NB4 (cell line): ENCODE data around the gene TNFAIP8.

Source experiments
- MYC ChIP-seq: IDR thresholded peaks from 2 replicates; pipeline ENCODE4 v1.6.1; 2011; ENCODE audit warnings: low read depth, low read length
- POLR2A ChIP-seq: IDR thresholded peaks from 2 replicates; pipeline ENCODE4 v1.6.1; 2011; ENCODE audit warnings: mild to moderate bottlenecking; ENCODE audit not compliant: insufficient read length; ENCODE audit errors: extremely low read depth
- TF ChIP-seq, protein P1 (sequence below): IDR thresholded peaks from 2 replicates; pipeline ENCODE4 v1.6.1; 2011; ENCODE audit warnings: low read depth, low read length
- TF ChIP-seq, protein P2 (sequence below): IDR thresholded peaks from one replicate; pipeline ENCODE4 v1.5.1; 2012; ENCODE audit warnings: low read depth, low read length

DNA sequence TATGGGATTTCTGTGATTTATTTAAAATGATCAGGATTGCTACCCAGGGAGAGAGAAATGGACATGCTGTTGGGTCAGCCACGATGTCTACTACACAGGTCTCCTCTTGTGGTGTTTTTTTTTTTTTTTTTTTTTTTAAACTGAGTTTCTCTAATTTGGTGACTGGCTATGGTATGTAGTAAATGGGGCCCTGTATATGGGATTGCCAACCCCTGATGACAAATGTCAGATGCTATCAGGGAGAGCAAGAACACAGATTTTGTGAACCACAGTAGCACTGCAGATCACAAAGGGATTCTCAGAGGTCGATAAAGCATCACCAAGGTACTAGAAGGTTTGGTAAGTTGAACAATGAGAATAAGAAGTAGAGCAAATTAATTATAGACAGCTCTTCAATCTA is 16.5 kb upstream of the TNFAIP8 start:
- TF ChIP-seq, protein P1, sequence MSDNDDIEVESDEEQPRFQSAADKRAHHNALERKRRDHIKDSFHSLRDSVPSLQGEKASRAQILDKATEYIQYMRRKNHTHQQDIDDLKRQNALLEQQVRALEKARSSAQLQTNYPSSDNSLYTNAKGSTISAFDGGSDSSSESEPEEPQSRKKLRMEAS: no peak
- TF ChIP-seq POLR2A (no peak), MYC (no peak)
- TF ChIP-seq, protein P2, sequence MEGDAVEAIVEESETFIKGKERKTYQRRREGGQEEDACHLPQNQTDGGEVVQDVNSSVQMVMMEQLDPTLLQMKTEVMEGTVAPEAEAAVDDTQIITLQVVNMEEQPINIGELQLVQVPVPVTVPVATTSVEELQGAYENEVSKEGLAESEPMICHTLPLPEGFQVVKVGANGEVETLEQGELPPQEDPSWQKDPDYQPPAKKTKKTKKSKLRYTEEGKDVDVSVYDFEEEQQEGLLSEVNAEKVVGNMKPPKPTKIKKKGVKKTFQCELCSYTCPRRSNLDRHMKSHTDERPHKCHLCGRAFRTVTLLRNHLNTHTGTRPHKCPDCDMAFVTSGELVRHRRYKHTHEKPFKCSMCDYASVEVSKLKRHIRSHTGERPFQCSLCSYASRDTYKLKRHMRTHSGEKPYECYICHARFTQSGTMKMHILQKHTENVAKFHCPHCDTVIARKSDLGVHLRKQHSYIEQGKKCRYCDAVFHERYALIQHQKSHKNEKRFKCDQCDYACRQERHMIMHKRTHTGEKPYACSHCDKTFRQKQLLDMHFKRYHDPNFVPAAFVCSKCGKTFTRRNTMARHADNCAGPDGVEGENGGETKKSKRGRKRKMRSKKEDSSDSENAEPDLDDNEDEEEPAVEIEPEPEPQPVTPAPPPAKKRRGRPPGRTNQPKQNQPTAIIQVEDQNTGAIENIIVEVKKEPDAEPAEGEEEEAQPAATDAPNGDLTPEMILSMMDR: no peak
